Thyroid gland (tissue), 4 donors: ENCODE results near the gene CDC14B.

Experiments used
- POLR2A ChIP-seq, 2 donors: fragments of 450-650 bp; IDR thresholded peaks; one replicate each; pipeline ENCODE4 v1.6.1; 2017; ENCODE audit warnings: antibody characterized with exemption in 2 of 2, mild to moderate bottlenecking in 2 of 2, moderate library complexity in 1 of 2
- TF ChIP-seq, protein P1 (sequence below), 6 experiments: fragments of 200-600 bp in 3 of 6; fragments of 450-650 bp in 3 of 6; sonication (generic) in 3 of 6; IDR thresholded peaks; one replicate each; pipeline ENCODE4 v1.5.1; 2016 to 2019; ENCODE audit warnings: antibody characterized with exemption in 6 of 6, mild to moderate bottlenecking in 2 of 6, inconsistent platforms in 1 of 6, moderate library complexity in 1 of 6

- TF ChIP-seq POLR2A (IDR thresholded peaks at IDR 0.05) = no peak
- TF ChIP-seq, protein P1, sequence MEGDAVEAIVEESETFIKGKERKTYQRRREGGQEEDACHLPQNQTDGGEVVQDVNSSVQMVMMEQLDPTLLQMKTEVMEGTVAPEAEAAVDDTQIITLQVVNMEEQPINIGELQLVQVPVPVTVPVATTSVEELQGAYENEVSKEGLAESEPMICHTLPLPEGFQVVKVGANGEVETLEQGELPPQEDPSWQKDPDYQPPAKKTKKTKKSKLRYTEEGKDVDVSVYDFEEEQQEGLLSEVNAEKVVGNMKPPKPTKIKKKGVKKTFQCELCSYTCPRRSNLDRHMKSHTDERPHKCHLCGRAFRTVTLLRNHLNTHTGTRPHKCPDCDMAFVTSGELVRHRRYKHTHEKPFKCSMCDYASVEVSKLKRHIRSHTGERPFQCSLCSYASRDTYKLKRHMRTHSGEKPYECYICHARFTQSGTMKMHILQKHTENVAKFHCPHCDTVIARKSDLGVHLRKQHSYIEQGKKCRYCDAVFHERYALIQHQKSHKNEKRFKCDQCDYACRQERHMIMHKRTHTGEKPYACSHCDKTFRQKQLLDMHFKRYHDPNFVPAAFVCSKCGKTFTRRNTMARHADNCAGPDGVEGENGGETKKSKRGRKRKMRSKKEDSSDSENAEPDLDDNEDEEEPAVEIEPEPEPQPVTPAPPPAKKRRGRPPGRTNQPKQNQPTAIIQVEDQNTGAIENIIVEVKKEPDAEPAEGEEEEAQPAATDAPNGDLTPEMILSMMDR (IDR thresholded peaks at IDR 0.05) = no peak
Observed at GRCh38 chr9:96460470-96460869, 159.2 kb downstream of the CDC14B start.
